ENCODE results near the gene LILRB4.

DNA sequence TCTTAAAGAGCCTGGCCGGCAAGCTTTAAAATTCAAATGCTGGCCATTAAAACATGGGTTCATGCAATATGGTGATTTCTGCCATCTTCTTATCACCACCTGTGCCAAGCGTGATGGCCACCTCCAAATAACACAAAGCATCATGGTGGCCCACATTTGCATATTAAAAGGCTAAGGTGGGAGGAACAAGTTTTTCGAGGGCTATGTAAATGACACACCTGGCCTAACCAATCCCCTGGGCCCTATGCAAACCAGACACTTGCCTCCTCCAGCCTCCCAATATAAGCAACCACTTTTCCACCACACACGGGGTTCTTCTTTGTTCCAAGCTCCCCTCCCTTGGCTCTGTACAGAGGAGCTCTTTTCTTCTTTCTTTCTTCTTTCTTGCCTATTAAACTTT, 14.4 kb downstream of the LILRB4 start:
- TF ChIP-seq POLR2A (IDR thresholded peaks at IDR 0.05) (no peak), EP300 (IDR thresholded peaks at IDR 0.05) (no peak)
- TF ChIP-seq, protein P1, sequence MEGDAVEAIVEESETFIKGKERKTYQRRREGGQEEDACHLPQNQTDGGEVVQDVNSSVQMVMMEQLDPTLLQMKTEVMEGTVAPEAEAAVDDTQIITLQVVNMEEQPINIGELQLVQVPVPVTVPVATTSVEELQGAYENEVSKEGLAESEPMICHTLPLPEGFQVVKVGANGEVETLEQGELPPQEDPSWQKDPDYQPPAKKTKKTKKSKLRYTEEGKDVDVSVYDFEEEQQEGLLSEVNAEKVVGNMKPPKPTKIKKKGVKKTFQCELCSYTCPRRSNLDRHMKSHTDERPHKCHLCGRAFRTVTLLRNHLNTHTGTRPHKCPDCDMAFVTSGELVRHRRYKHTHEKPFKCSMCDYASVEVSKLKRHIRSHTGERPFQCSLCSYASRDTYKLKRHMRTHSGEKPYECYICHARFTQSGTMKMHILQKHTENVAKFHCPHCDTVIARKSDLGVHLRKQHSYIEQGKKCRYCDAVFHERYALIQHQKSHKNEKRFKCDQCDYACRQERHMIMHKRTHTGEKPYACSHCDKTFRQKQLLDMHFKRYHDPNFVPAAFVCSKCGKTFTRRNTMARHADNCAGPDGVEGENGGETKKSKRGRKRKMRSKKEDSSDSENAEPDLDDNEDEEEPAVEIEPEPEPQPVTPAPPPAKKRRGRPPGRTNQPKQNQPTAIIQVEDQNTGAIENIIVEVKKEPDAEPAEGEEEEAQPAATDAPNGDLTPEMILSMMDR (IDR thresholded peaks at IDR 0.05), result no peak
